Loucy (cell line): ENCODE data around the gene GNPAT.

ENCODE experiments used
- H2AFZ ChIP-seq: fragments of 200-600 bp; sonication (generic); 2 replicates; pipeline ENCODE4 v1.6.0; 2016; ENCODE audit warnings: antibody characterized with exemption, mild to moderate bottlenecking, low read length, moderate library complexity
- H3F3A ChIP-seq: fragments of 200-600 bp; 2 replicates; pipeline ENCODE4 v1.6.0; 2016; ENCODE audit warnings: antibody characterized with exemption, low read depth, mild to moderate bottlenecking
- H3K27me3 ChIP-seq: fragments of 200-600 bp; sonication (generic); 2 replicates; pipeline ENCODE4 v1.6.1; 2014; ENCODE audit warnings: low read length, mild to moderate bottlenecking; ENCODE audit not compliant: insufficient read depth, poor library complexity, severe bottlenecking
- H3K36me3 ChIP-seq: fragments of 200-600 bp; sonication (generic); 2 replicates; pipeline ENCODE4 v1.6.1; 2016; ENCODE audit warnings: low read length; ENCODE audit not compliant: insufficient read depth
- H3K4me1 ChIP-seq: fragments of 200-600 bp; sonication (generic); 2 replicates; pipeline ENCODE4 v1.5.1; 2014; ENCODE audit warnings: low read length, mild to moderate bottlenecking; ENCODE audit not compliant: insufficient read depth, poor library complexity, severe bottlenecking
- H3K4me2 ChIP-seq: fragments of 200-600 bp; sonication (generic); 2 replicates; pipeline ENCODE4 v1.6.0; 2014; ENCODE audit warnings: antibody characterized with exemption, low read length, low read depth, mild to moderate bottlenecking; ENCODE audit not compliant: poor library complexity, severe bottlenecking
- H3K4me3 ChIP-seq: fragments of 200-600 bp; sonication (generic); 2 replicates; pipeline ENCODE4 v1.5.1; 2014; ENCODE audit warnings: low read length, mild to moderate bottlenecking, mixed read lengths; ENCODE audit not compliant: poor library complexity, severe bottlenecking
- H3K79me2 ChIP-seq: fragments of 200-600 bp; sonication (generic); 2 replicates; pipeline ENCODE4 v1.6.1; 2014; ENCODE audit warnings: low read length; ENCODE audit not compliant: insufficient read depth
- H3K9ac ChIP-seq: fragments of 200-600 bp; sonication (generic); 2 replicates; pipeline ENCODE4 v1.6.0; 2014; ENCODE audit warnings: mild to moderate bottlenecking, low read depth, low read length, moderate library complexity; ENCODE audit not compliant: poor library complexity, severe bottlenecking
- H3K9me2 ChIP-seq: fragments of 200-600 bp; sonication (generic); replicated peaks from 2 replicates; pipeline ENCODE4 v1.6.1; 2016; ENCODE audit warnings: low read depth, low read length, mixed read lengths
- H3K9me3 ChIP-seq: fragments of 200-600 bp; sonication (generic); 2 replicates; pipeline ENCODE4 v1.6.1; 2014; ENCODE audit warnings: mild to moderate bottlenecking, antibody characterized with exemption, low read length, low read depth; ENCODE audit not compliant: insufficient read depth
- H4K20me1 ChIP-seq: fragments of 200-600 bp; sonication (generic); 2 replicates; pipeline ENCODE4 v1.6.0; 2014; ENCODE audit warnings: antibody characterized with exemption, low read length, mild to moderate bottlenecking; ENCODE audit not compliant: insufficient read depth, poor library complexity, severe bottlenecking
- CTCF ChIP-seq: fragments of 200-600 bp; sonication (generic); conservative IDR thresholded peaks from 2 replicates; pipeline ENCODE4 v1.5.1; 2014; ENCODE audit warnings: mild to moderate bottlenecking, antibody characterized with exemption, low read length
- EZH2phosphoT487 ChIP-seq: fragments of 200-600 bp; IDR thresholded peaks from 2 replicates; pipeline ENCODE4 v1.6.1; 2018; ENCODE audit warnings: antibody characterized with exemption, mild to moderate bottlenecking, moderate library complexity, borderline replicate concordance

Gene GNPAT

GRCh38 chr1:231313661-231314060, 72.6 kb downstream of the GNPAT start:
- H3K9me3 ChIP-seq = no peaks in the 10 kb centered on the region
- no peaks in the 10 kb centered on the region for H3K9me2 ChIP-seq
- H3K9ac ChIP-seq = no peak overlapping the region
- H3K79me2 ChIP-seq = no peaks in the 10 kb centered on the region
- no peaks in the 10 kb centered on the region for H3K36me3 ChIP-seq
- no peaks in the 10 kb centered on the region for H3F3A ChIP-seq
- no peaks in the 10 kb centered on the region for H4K20me1 ChIP-seq
- H3K4me2 ChIP-seq = no peak overlapping the region
- no peak overlapping the region for H2AFZ ChIP-seq
- H3K27me3 ChIP-seq = no peaks in the 10 kb centered on the region
- TF ChIP-seq CTCF = no peak
- no peak for TF ChIP-seq EZH2phosphoT487
- H3K4me1 ChIP-seq = no peaks in the 10 kb centered on the region
- H3K4me3 ChIP-seq = no peak overlapping the region

GRCh38 chr1:231315887-231316286, 74.9 kb downstream of the GNPAT start:
- Histone ChIP-seq H3K9ac (no peak overlapping the region), H3K4me2 (no peak overlapping the region), H3K9me3 (no peaks in the 10 kb centered on the region), H4K20me1 (no peaks in the 10 kb centered on the region), H2AFZ (no peak overlapping the region), H3K36me3 (no peaks in the 10 kb centered on the region), H3F3A (no peaks in the 10 kb centered on the region), H3K9me2 (no peaks in the 10 kb centered on the region), H3K4me1 (no peaks in the 10 kb centered on the region), H3K27me3 (no peaks in the 10 kb centered on the region), H3K79me2 (no peaks in the 10 kb centered on the region), H3K4me3 (no peak overlapping the region)
- TF ChIP-seq CTCF = peak; percentile 78
- TF ChIP-seq EZH2phosphoT487 = no peak

DNA sequence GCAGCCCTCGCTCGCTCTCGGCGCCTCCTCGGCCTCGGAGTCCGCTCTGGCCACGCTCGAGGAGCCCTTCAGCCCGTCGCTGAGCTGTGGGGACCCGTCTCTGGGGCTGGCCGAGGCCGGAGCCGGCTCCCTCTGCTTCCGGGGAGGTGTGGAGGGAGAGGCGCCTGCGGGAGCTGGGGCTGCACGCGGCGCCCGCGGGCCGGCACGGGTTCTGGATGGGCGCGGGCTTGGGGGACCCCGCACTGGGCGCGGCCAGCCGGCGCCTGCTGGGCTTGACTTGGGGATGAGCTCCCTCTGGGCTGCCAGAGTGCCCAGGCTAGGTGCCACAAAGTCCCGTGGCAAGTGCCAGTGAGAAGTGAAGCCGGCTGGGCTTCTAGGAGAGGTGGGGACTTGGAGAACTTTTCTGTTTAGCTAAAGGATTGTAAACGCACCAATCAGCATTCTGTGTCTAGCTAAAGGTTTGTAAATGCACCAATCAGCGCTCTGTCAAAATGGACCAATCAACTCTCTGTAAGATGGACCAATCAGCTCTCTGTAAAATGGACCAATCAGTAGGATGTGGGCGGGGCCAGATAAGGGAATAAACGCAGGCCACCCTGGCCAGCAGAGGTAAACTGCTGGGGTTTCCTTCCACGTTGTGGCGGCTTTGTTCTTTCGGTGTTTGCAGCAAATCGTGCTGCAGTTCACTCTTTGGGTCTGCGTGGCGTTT, 76.4 kb downstream of the GNPAT start:
- H3K9me3 ChIP-seq = no peaks in the 10 kb centered on the region
- H3K27me3 ChIP-seq = no peaks in the 10 kb centered on the region
- no peaks in the 10 kb centered on the region for H3K79me2 ChIP-seq
- H3K36me3 ChIP-seq = no peaks in the 10 kb centered on the region
- H2AFZ ChIP-seq = no peak overlapping the region
- no peaks in the 10 kb centered on the region for H3K4me1 ChIP-seq
- no peak for TF ChIP-seq CTCF
- no peak for TF ChIP-seq EZH2phosphoT487
- no peaks in the 10 kb centered on the region for H4K20me1 ChIP-seq
- no peaks in the 10 kb centered on the region for H3F3A ChIP-seq
- H3K4me2 ChIP-seq = no peak overlapping the region
- no peaks in the 10 kb centered on the region for H3K9me2 ChIP-seq
- no peak overlapping the region for H3K4me3 ChIP-seq
- H3K9ac ChIP-seq = no peak overlapping the region
